RWPE1 (cell line): ENCODE results near the gene IMMP1L.

Source experiments
- CTCF ChIA-PET: fragments of 350-600 bp; sonication (Branson Sonifier 250); formaldehyde crosslinking; extraction: SDS; loops from one replicate; lab custom pipeline; 2021; lab: Yijun Ruan, JAX
- POLR2A ChIA-PET: fragments of 400-600 bp; formaldehyde crosslinking; extraction: SDS; loops from one replicate; lab custom pipeline; 2020; ENCODE audit warnings: antibody characterized with exemption; ENCODE audit not compliant: low non-redundant PET; lab: Yijun Ruan, JAX
- DNase-seq: peaks from one replicate; pipeline ENCODE4 v3.0.0; 2012; ENCODE audit warnings: low spot score
- H3K27ac ChIP-seq: fragments of 450-650 bp; 2 replicates; pipeline ENCODE4 v1.5.1; 2017
- CTCF ChIP-seq: fragments of 450-650 bp; conservative IDR thresholded peaks from 2 replicates; pipeline ENCODE4 v1.5.1; 2017; ENCODE audit warnings: low read depth, mild to moderate bottlenecking

Gene IMMP1L

GRCh38 chr11:31417816-31418215 is 91.6 kb downstream of the IMMP1L start:
- CTCF ChIA-PET = interaction anchor here (0.6 to 0.7 kb wide), 2 partner anchors 34 to 861 kb away, joined by 3 read pairs; no protein-coding TSS in a partner anchor
- DNase-seq = no peak
- no peak for TF ChIP-seq CTCF
- no peak overlapping the region for H3K27ac ChIP-seq
- POLR2A ChIA-PET = no interaction called here

- POLR2A ChIA-PET = no interaction called here
- CTCF ChIA-PET = interaction anchor here (0.6 to 0.7 kb wide), 3 partner anchors 20 to 861 kb away, joined by 3 read pairs; no protein-coding TSS in a partner anchor
- H3K27ac ChIP-seq = no peak overlapping the region
- DNase-seq = no peak
- TF ChIP-seq CTCF = no peak
Measured at GRCh38 chr11:31417357-31417756, 92.1 kb downstream of the IMMP1L start.

DNA sequence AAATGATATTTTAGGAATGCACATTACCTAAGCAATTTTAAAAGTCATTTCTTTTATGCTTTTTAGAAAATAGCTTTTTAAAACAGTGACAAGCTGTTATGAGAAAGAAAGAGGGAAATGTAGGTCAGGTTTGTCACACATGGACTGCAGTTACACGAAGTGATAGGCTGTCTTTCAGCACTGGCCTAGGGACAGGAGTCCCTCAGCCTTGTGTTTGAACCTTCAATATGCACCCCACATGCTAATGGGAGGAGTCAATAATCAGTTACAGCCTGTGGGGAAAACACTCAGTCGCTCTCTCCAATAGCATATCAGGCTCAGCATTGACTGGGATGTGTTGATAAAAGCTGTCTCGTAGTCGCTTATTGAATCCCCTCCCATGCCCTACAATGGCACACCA is 94.0 kb downstream of the IMMP1L start:
- ChIA-PET CTCF (interaction anchor here (0.6 kb wide), 1 partner anchor 585 kb away, joined by 3 read pairs; no protein-coding TSS in a partner anchor), POLR2A (no interaction called here)
- DNase-seq = no peak
- no peak overlapping the region for H3K27ac ChIP-seq
- TF ChIP-seq CTCF = no peak

GRCh38 chr11:31414338-31414737 is 95.1 kb downstream of the IMMP1L start:
- no peak for TF ChIP-seq CTCF
- peak; percentile 1 for DNase-seq
- ChIA-PET CTCF (no interaction called here), POLR2A (no interaction called here)
- H3K27ac ChIP-seq = no peak overlapping the region

- TF ChIP-seq CTCF = no peak
- H3K27ac ChIP-seq = no peak overlapping the region
- CTCF ChIA-PET = no interaction called here
- DNase-seq = peak; percentile 30
- POLR2A ChIA-PET = no interaction called here
Measured at GRCh38 chr11:31412946-31413345, 96.5 kb downstream of the IMMP1L start.

GRCh38 chr11:31408201-31408600 is 101.2 kb downstream of the IMMP1L start:
- no peak for DNase-seq
- H3K27ac ChIP-seq = no peak overlapping the region
- TF ChIP-seq CTCF = no peak
- CTCF ChIA-PET = interaction anchor here (0.6 kb wide), 1 partner anchor 43 kb away, joined by 3 read pairs; no protein-coding TSS in a partner anchor
- POLR2A ChIA-PET = no interaction called here
